Nephron (organoid): ENCODE measurements around the gene SP140L.

Experiments
- H3K27ac Mint-ChIP-seq, 3 experiments: 2 replicates each; pipeline ENCODE4 v1.8.0; 2020; ENCODE audit warnings: mixed read lengths in 3 of 3, mild to moderate bottlenecking in 2 of 3, moderate library complexity in 1 of 3
- H3K27me3 Mint-ChIP-seq: 2 replicates; pipeline ENCODE4 v1.8.0; 2021; ENCODE audit warnings: low read depth, mild to moderate bottlenecking, moderate library complexity, mixed read lengths
- H3K36me3 Mint-ChIP-seq: 2 replicates; pipeline ENCODE4 v1.8.0; 2020; ENCODE audit warnings: low read depth, mixed read lengths
- H3K4me1 Mint-ChIP-seq: 2 replicates; pipeline ENCODE4 v1.8.0; 2020; ENCODE audit warnings: mixed read lengths
- H3K4me3 Mint-ChIP-seq, 3 experiments: 2 replicates each; pipeline ENCODE4 v1.8.0; 2020; ENCODE audit warnings: mild to moderate bottlenecking in 3 of 3, mixed read lengths in 3 of 3, moderate library complexity in 2 of 3
- H3K9me3 Mint-ChIP-seq: 2 replicates; pipeline ENCODE4 v1.8.0; 2020; ENCODE audit warnings: mixed read lengths
- CTCF ChIP-seq, 3 experiments: fragments of 200-600 bp; sonication (generic); IDR thresholded peaks; one replicate each; pipeline ENCODE4 v1.5.0; 2021; ENCODE audit warnings: antibody characterized with exemption in 3 of 3; ENCODE audit not compliant: unreplicated experiment in 3 of 3

SP140L gene

GRCh38 chr2:230443541-230443940, 116.5 kb downstream of the SP140L start:
- H3K4me3 Mint-ChIP-seq = no peak overlapping the region
- TF ChIP-seq CTCF (IDR thresholded peaks at IDR 0.05; ENCODE audit: unreplicated experiment in 3 of 3) = no peak
- H3K9me3 Mint-ChIP-seq = no peaks in the 10 kb centered on the region

GRCh38 chr2:230444832-230445231, 117.8 kb downstream of the SP140L start:
- Mint-ChIP-seq H3K4me1 (no peaks in the 10 kb centered on the region), H3K9me3 (no peaks in the 10 kb centered on the region), H3K27ac (no peak overlapping the region), H3K4me3 (no peak overlapping the region), H3K36me3 (no peaks in the 10 kb centered on the region), H3K27me3 (no peaks in the 10 kb centered on the region)
- no peak for TF ChIP-seq CTCF (IDR thresholded peaks at IDR 0.05; ENCODE audit: unreplicated experiment in 3 of 3)

More at GRCh38 chr2:230443541-230443940, 116.5 kb downstream of the SP140L start:
- no peaks in the 10 kb centered on the region for H3K36me3 Mint-ChIP-seq
- H3K4me1 Mint-ChIP-seq = no peaks in the 10 kb centered on the region
- no peak overlapping the region for H3K27ac Mint-ChIP-seq
- no peaks in the 10 kb centered on the region for H3K27me3 Mint-ChIP-seq

GRCh38 chr2:230447036-230447435, 120.0 kb downstream of the SP140L start:
- TF ChIP-seq CTCF (IDR thresholded peaks at IDR 0.05; ENCODE audit: unreplicated experiment in 3 of 3) = no peak
- Mint-ChIP-seq H3K36me3 (no peaks in the 10 kb centered on the region), H3K4me1 (no peaks in the 10 kb centered on the region), H3K27me3 (no peaks in the 10 kb centered on the region), H3K27ac (no peak overlapping the region), H3K9me3 (no peaks in the 10 kb centered on the region), H3K4me3 (no peak overlapping the region)

GRCh38 chr2:230447455-230448451, 120.8 kb downstream of the SP140L start:
- Mint-ChIP-seq H3K4me1 (no peaks in the 10 kb centered on the region), H3K36me3 (no peaks in the 10 kb centered on the region), H3K27me3 (no peaks in the 10 kb centered on the region), H3K9me3 (no peaks in the 10 kb centered on the region), H3K27ac (no peak overlapping the region), H3K4me3 (no peak overlapping the region)
- TF ChIP-seq CTCF (IDR thresholded peaks at IDR 0.05; ENCODE audit: unreplicated experiment in 3 of 3) = no peak

GRCh38 chr2:230449901-230450467, 123.0 kb downstream of the SP140L start:
- no peak overlapping the region for H3K27ac Mint-ChIP-seq
- no peaks in the 10 kb centered on the region for H3K36me3 Mint-ChIP-seq
- peaks cover 7% of the 10 kb centered on the region for H3K9me3 Mint-ChIP-seq
- H3K4me3 Mint-ChIP-seq = no peak overlapping the region
- no peaks in the 10 kb centered on the region for H3K27me3 Mint-ChIP-seq
- no peaks in the 10 kb centered on the region for H3K4me1 Mint-ChIP-seq
- no peak for TF ChIP-seq CTCF (IDR thresholded peaks at IDR 0.05; ENCODE audit: unreplicated experiment in 3 of 3)
